Endothelial cell of umbilical vein (primary cell): ENCODE data around the gene CYP27A1. TPM values are rescaled to one million over a fixed set of nuclear protein-coding genes. Genes with fewer than 3 reads are reported as not detected.

Source experiments
- BruUV-seq: library from RNA; stranded (reverse); fragments of 400-500 nt; replicated peaks from 2 replicates; lab custom pipeline; 2021; lab: Mats Ljungman, UMichigan
- CTCF ChIA-PET: fragments of 300-600, 350-600 bp; sonication (Branson Sonifier 250); formaldehyde crosslinking; loops from one replicate; lab custom pipeline; 2021; ENCODE audit warnings: antibody characterized with exemption, inconsistent platforms; lab: Charles Lee
- POLR2A ChIA-PET: fragments of 300-600, 350-600 bp; sonication (Branson Sonifier 250); formaldehyde crosslinking; loops from one replicate; lab custom pipeline; 2021; ENCODE audit warnings: antibody characterized with exemption, inconsistent platforms; lab: Charles Lee
- DNase-seq: peaks from one replicate; pipeline ENCODE4 v3.0.0-alpha.2; 2011; ENCODE audit warnings: low read depth, low spot score
- FAIRE-seq: peaks from 2 replicates; lab custom pipeline; 2011; peaks lifted over from hg19 to GRCh38; lab: Jason Lieb, UNC
- H2AFZ ChIP-seq: 2 replicates; pipeline ENCODE4 v1.6.0; 2012; ENCODE audit warnings: low read depth, low read length, control low read depth, inconsistent platforms
- H3K27ac ChIP-seq: 2 replicates; pipeline ENCODE4 v1.5.1; 2011; ENCODE audit warnings: low read depth, mild to moderate bottlenecking, control low read depth, low read length, moderate library complexity; ENCODE audit not compliant: insufficient read depth
- H3K27me3 ChIP-seq, 2 experiments: 2 replicates each; pipeline versions ENCODE4 v1.6.0 to v1.6.1; 2011; ENCODE audit warnings: low read length in 2 of 2, mixed read lengths in 1 of 2; ENCODE audit not compliant: control insufficient read depth in 2 of 2, insufficient read depth in 2 of 2
- H3K36me3 ChIP-seq, 2 experiments: 2 replicates in 1 of 2; 3 replicates in 1 of 2; pipeline ENCODE4 v1.5.1; 2011; ENCODE audit warnings: low read length in 2 of 2, mild to moderate bottlenecking in 1 of 2, moderate library complexity in 1 of 2; ENCODE audit not compliant: control insufficient read depth in 2 of 2, insufficient read depth in 2 of 2; ENCODE audit errors: extremely low read depth in 1 of 2
- H3K4me1 ChIP-seq: 3 replicates; pipeline ENCODE4 v1.5.1; 2011; ENCODE audit warnings: mild to moderate bottlenecking, low read length; ENCODE audit not compliant: control insufficient read depth, insufficient read depth; ENCODE audit errors: extremely low read depth
- H3K4me2 ChIP-seq: 2 replicates; pipeline ENCODE4 v1.6.1; 2011; ENCODE audit warnings: low read length, control low read depth, mixed read lengths; ENCODE audit not compliant: insufficient read depth
- H3K4me3 ChIP-seq, 3 experiments: fragments of 200-600 bp in 1 of 3; sonication (generic), shearing (Covaris generic) in 1 of 3; replicated peaks in 1 of 3; 2 replicates each; pipeline ENCODE4 v1.5.1; 2011 to 2016; ENCODE audit warnings: control low read depth in 3 of 3, low read length in 3 of 3, mild to moderate bottlenecking in 2 of 3, inconsistent platforms in 1 of 3, low read depth in 1 of 3, moderate library complexity in 1 of 3; ENCODE audit not compliant: insufficient read depth in 1 of 3
- H3K79me2 ChIP-seq: 2 replicates; pipeline ENCODE4 v1.6.0; 2012; ENCODE audit warnings: low read length, inconsistent platforms; ENCODE audit not compliant: control insufficient read depth, insufficient read depth
- H3K9ac ChIP-seq: replicated peaks from 2 replicates; pipeline ENCODE3; 2011; ENCODE audit warnings: low read length, control low read depth; ENCODE audit not compliant: insufficient read depth; ENCODE audit errors: extremely low read depth
- H3K9me1 ChIP-seq: replicated peaks from 3 replicates; pipeline ENCODE4 v1.6.0; 2011; ENCODE audit warnings: mild to moderate bottlenecking, low read length; ENCODE audit not compliant: control insufficient read depth, insufficient read depth; ENCODE audit errors: extremely low read depth
- H3K9me3 ChIP-seq: replicated peaks from 2 replicates; pipeline ENCODE4 v1.5.1; 2012; ENCODE audit warnings: low read length, inconsistent platforms; ENCODE audit not compliant: control insufficient read depth, insufficient read depth
- H4K20me1 ChIP-seq: replicated peaks from 2 replicates; pipeline ENCODE3; 2011; ENCODE audit warnings: mild to moderate bottlenecking, low read length; ENCODE audit not compliant: control insufficient read depth, insufficient read depth; ENCODE audit errors: extremely low read depth
- EZH2 ChIP-seq: IDR thresholded peaks from 2 replicates; pipeline ENCODE4 v1.6.1; 2012; ENCODE audit warnings: borderline replicate concordance, low read depth, mild to moderate bottlenecking, moderate library complexity, low read length, inconsistent platforms; ENCODE audit not compliant: severe bottlenecking
- FOS ChIP-seq: IDR thresholded peaks from 2 replicates; pipeline ENCODE4 v1.6.1; 2011; ENCODE audit warnings: mild to moderate bottlenecking, low read length, moderate library complexity, borderline replicate concordance; ENCODE audit not compliant: insufficient read depth
- GATA2 ChIP-seq: IDR thresholded peaks from 2 replicates; pipeline ENCODE4 v1.7.0; 2011; ENCODE audit warnings: low read depth, mild to moderate bottlenecking, moderate library complexity, mixed read lengths, low read length; ENCODE audit not compliant: insufficient read length, insufficient read depth
- JUN ChIP-seq: IDR thresholded peaks from 2 replicates; pipeline ENCODE4 v1.6.1; 2011; ENCODE audit warnings: borderline replicate concordance, low read depth; ENCODE audit not compliant: insufficient read length, insufficient read depth
- MYC ChIP-seq: IDR thresholded peaks from one replicate; pipeline ENCODE4 v1.6.1; 2011; ENCODE audit warnings: mild to moderate bottlenecking, low read depth, low read length
- POLR2A ChIP-seq: IDR thresholded peaks from 2 replicates; pipeline ENCODE4 v1.6.1; 2012; ENCODE audit warnings: low read depth, mild to moderate bottlenecking, control low read depth, low read length
- POLR2AphosphoS5 ChIP-seq: IDR thresholded peaks from 2 replicates; pipeline ENCODE4 v1.6.1; 2012; ENCODE audit warnings: low read depth, mild to moderate bottlenecking, control low read depth, low read length, moderate library complexity; ENCODE audit not compliant: insufficient read depth
- dilution Hi-C: fragments of 300-500 bp; cut with MboI; formaldehyde crosslinking; loops from one replicate; pipeline ENCODE4 v1.15.0; 2019; ENCODE audit warnings: low sequenced_read_pairs; ENCODE audit not compliant: extremely low pct_ligation_motif_present
- intact Hi-C: fragments of 100-400 bp; cut with micrococcal nuclease; formaldehyde crosslinking; loops from one replicate; pipeline ENCODE4 v1.10.0; 2022
- polyA plus RNA-seq, 4 experiments: library from polyadenylated mRNA; depleted of rRNA in 3 of 4; stranded (reverse) in 3 of 4; unstranded in 1 of 4; fragments of >200 nt; gene quantifications; 2 replicates each; pipeline versions ENCODE4 v1.2.1 to v1.2.3, GENCODE V29; 2011 to 2012; ENCODE audit warnings: missing spikeins in 1 of 4
- total RNA-seq: library from RNA; stranded (reverse); gene quantifications from 2 replicates; pipeline ENCODE4 v1.2.3, GENCODE V29; 2021
- TF ChIP-seq, protein P1 (sequence below): IDR thresholded peaks from 2 replicates; pipeline ENCODE4 v1.6.1; 2011; ENCODE audit not compliant: insufficient read depth, insufficient read length
- TF ChIP-seq, protein P2 (sequence below), 2 donors: IDR thresholded peaks; 1 replicate in 1 of 2; 2 replicates in 1 of 2; pipeline ENCODE4 v1.5.1; 2011; ENCODE audit warnings: low read length in 2 of 2, mild to moderate bottlenecking in 2 of 2, moderate library complexity in 2 of 2, control low read depth in 1 of 2, inconsistent platforms in 1 of 2, low read depth in 1 of 2; ENCODE audit not compliant: insufficient read depth in 1 of 2; ENCODE audit errors: extremely low read depth in 1 of 2

Gene CYP27A1
- total and polyA plus RNA-seq, 2 donors (not counting 3 experiments of a cell fraction or from before 2014, with no cell fraction given): 15.1 to 34.9 TPM

DNA sequence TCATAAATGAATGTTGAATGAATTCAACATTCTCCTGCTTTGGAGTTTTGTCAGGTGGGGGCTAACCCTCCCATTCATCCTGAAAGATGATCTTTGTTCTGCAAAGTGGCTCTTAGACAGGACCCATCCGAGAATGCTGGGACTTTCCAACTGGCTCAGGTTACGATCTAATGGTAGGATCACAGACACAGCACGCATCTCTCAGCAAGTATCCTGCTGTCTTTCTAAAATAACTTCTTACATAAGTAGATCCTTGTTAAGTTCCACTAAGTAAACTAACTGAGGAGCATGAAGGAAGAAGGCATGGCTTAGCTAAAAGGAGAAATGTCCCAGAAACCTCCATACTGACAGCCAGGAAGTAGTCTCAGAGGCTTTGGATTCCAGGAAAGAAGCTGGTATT lies 23.7 kb downstream of the CYP27A1 start:
- no peak for FAIRE-seq
- no peak overlapping the region for H3K4me2 ChIP-seq
- no peak for TF ChIP-seq JUN
- TF ChIP-seq POLR2A: no peak
- no peak for TF ChIP-seq MYC
- TF ChIP-seq, protein P1, sequence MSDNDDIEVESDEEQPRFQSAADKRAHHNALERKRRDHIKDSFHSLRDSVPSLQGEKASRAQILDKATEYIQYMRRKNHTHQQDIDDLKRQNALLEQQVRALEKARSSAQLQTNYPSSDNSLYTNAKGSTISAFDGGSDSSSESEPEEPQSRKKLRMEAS: no peak
- TF ChIP-seq EZH2: no peak
- no peak for TF ChIP-seq FOS
- no peak for TF ChIP-seq GATA2
- TF ChIP-seq, protein P2, sequence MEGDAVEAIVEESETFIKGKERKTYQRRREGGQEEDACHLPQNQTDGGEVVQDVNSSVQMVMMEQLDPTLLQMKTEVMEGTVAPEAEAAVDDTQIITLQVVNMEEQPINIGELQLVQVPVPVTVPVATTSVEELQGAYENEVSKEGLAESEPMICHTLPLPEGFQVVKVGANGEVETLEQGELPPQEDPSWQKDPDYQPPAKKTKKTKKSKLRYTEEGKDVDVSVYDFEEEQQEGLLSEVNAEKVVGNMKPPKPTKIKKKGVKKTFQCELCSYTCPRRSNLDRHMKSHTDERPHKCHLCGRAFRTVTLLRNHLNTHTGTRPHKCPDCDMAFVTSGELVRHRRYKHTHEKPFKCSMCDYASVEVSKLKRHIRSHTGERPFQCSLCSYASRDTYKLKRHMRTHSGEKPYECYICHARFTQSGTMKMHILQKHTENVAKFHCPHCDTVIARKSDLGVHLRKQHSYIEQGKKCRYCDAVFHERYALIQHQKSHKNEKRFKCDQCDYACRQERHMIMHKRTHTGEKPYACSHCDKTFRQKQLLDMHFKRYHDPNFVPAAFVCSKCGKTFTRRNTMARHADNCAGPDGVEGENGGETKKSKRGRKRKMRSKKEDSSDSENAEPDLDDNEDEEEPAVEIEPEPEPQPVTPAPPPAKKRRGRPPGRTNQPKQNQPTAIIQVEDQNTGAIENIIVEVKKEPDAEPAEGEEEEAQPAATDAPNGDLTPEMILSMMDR (IDR thresholded peaks at IDR 0.05; ENCODE audit: extremely low read depth in 1 of 2, insufficient read depth in 1 of 2, low read depth in 1 of 2, low read length in 2 of 2): no peak
- no peak for TF ChIP-seq POLR2AphosphoS5
- peak; percentile 36 for DNase-seq
- BruUV-seq: no TSS peak
- H4K20me1 ChIP-seq: no peaks in the 10 kb centered on the region
- no peaks in the 10 kb centered on the region for H3K36me3 ChIP-seq
- H3K79me2 ChIP-seq: no peaks in the 10 kb centered on the region
- ChIA-PET POLR2A (no interaction called here), CTCF (interaction anchor here (1.1 kb wide), 2 partner anchors 23 to 42 kb away, joined by 3 to 7 read pairs; partner anchors contain the start of gene CYP27A1)
- no peaks in the 10 kb centered on the region for H3K4me1 ChIP-seq
- intact Hi-C loops: no loop called here
- H3K9me3 ChIP-seq: no peaks in the 10 kb centered on the region
- dilution Hi-C loops: no loop called here
- H3K27me3 ChIP-seq: no peaks in the 10 kb centered on the region
- no peak overlapping the region for H3K4me3 ChIP-seq
- no peak overlapping the region for H3K9ac ChIP-seq
- no peak overlapping the region for H3K27ac ChIP-seq
- no peaks in the 10 kb centered on the region for H3K9me1 ChIP-seq
- no peak overlapping the region for H2AFZ ChIP-seq
